Endothelial cell of umbilical vein (primary cell): ENCODE results near the gene CHRNA10. TPM values are rescaled to one million over a fixed set of nuclear protein-coding genes. Genes with fewer than 3 reads are reported as not detected.

Experiments used
- BruUV-seq: library from RNA; stranded (reverse); fragments of 400-500 nt; replicated peaks from 2 replicates; lab custom pipeline; 2021; lab: Mats Ljungman, UMichigan
- CTCF ChIA-PET: fragments of 300-600, 350-600 bp; sonication (Branson Sonifier 250); formaldehyde crosslinking; loops from one replicate; lab custom pipeline; 2021; ENCODE audit warnings: antibody characterized with exemption, inconsistent platforms; lab: Charles Lee
- POLR2A ChIA-PET: fragments of 300-600, 350-600 bp; sonication (Branson Sonifier 250); formaldehyde crosslinking; loops from one replicate; lab custom pipeline; 2021; ENCODE audit warnings: antibody characterized with exemption, inconsistent platforms; lab: Charles Lee
- DNase-seq: peaks from one replicate; pipeline ENCODE4 v3.0.0-alpha.2; 2011; ENCODE audit warnings: low read depth, low spot score
- FAIRE-seq: peaks from 2 replicates; lab custom pipeline; 2011; peaks lifted over from hg19 to GRCh38; lab: Jason Lieb, UNC
- H2AFZ ChIP-seq: 2 replicates; pipeline ENCODE4 v1.6.0; 2012; ENCODE audit warnings: low read depth, low read length, control low read depth, inconsistent platforms
- H3K27ac ChIP-seq: 2 replicates; pipeline ENCODE4 v1.5.1; 2011; ENCODE audit warnings: low read depth, mild to moderate bottlenecking, control low read depth, low read length, moderate library complexity; ENCODE audit not compliant: insufficient read depth
- H3K27me3 ChIP-seq, 2 experiments: 2 replicates each; pipeline versions ENCODE4 v1.6.0 to v1.6.1; 2011; ENCODE audit warnings: low read length in 2 of 2, mixed read lengths in 1 of 2; ENCODE audit not compliant: control insufficient read depth in 2 of 2, insufficient read depth in 2 of 2
- H3K36me3 ChIP-seq, 2 experiments: 2 replicates in 1 of 2; 3 replicates in 1 of 2; pipeline ENCODE4 v1.5.1; 2011; ENCODE audit warnings: low read length in 2 of 2, mild to moderate bottlenecking in 1 of 2, moderate library complexity in 1 of 2; ENCODE audit not compliant: control insufficient read depth in 2 of 2, insufficient read depth in 2 of 2; ENCODE audit errors: extremely low read depth in 1 of 2
- H3K4me1 ChIP-seq: 3 replicates; pipeline ENCODE4 v1.5.1; 2011; ENCODE audit warnings: mild to moderate bottlenecking, low read length; ENCODE audit not compliant: control insufficient read depth, insufficient read depth; ENCODE audit errors: extremely low read depth
- H3K4me2 ChIP-seq: 2 replicates; pipeline ENCODE4 v1.6.1; 2011; ENCODE audit warnings: low read length, control low read depth, mixed read lengths; ENCODE audit not compliant: insufficient read depth
- H3K4me3 ChIP-seq, 3 experiments: fragments of 200-600 bp in 1 of 3; sonication (generic), shearing (Covaris generic) in 1 of 3; replicated peaks in 1 of 3; 2 replicates each; pipeline ENCODE4 v1.5.1; 2011 to 2016; ENCODE audit warnings: control low read depth in 3 of 3, low read length in 3 of 3, mild to moderate bottlenecking in 2 of 3, inconsistent platforms in 1 of 3, low read depth in 1 of 3, moderate library complexity in 1 of 3; ENCODE audit not compliant: insufficient read depth in 1 of 3
- H3K79me2 ChIP-seq: 2 replicates; pipeline ENCODE4 v1.6.0; 2012; ENCODE audit warnings: low read length, inconsistent platforms; ENCODE audit not compliant: control insufficient read depth, insufficient read depth
- H3K9ac ChIP-seq: replicated peaks from 2 replicates; pipeline ENCODE3; 2011; ENCODE audit warnings: low read length, control low read depth; ENCODE audit not compliant: insufficient read depth; ENCODE audit errors: extremely low read depth
- H3K9me1 ChIP-seq: replicated peaks from 3 replicates; pipeline ENCODE4 v1.6.0; 2011; ENCODE audit warnings: mild to moderate bottlenecking, low read length; ENCODE audit not compliant: control insufficient read depth, insufficient read depth; ENCODE audit errors: extremely low read depth
- H3K9me3 ChIP-seq: replicated peaks from 2 replicates; pipeline ENCODE4 v1.5.1; 2012; ENCODE audit warnings: low read length, inconsistent platforms; ENCODE audit not compliant: control insufficient read depth, insufficient read depth
- H4K20me1 ChIP-seq: replicated peaks from 2 replicates; pipeline ENCODE3; 2011; ENCODE audit warnings: mild to moderate bottlenecking, low read length; ENCODE audit not compliant: control insufficient read depth, insufficient read depth; ENCODE audit errors: extremely low read depth
- EZH2 ChIP-seq: IDR thresholded peaks from 2 replicates; pipeline ENCODE4 v1.6.1; 2012; ENCODE audit warnings: borderline replicate concordance, low read depth, mild to moderate bottlenecking, moderate library complexity, low read length, inconsistent platforms; ENCODE audit not compliant: severe bottlenecking
- FOS ChIP-seq: IDR thresholded peaks from 2 replicates; pipeline ENCODE4 v1.6.1; 2011; ENCODE audit warnings: mild to moderate bottlenecking, low read length, moderate library complexity, borderline replicate concordance; ENCODE audit not compliant: insufficient read depth
- GATA2 ChIP-seq: IDR thresholded peaks from 2 replicates; pipeline ENCODE4 v1.7.0; 2011; ENCODE audit warnings: low read depth, mild to moderate bottlenecking, moderate library complexity, mixed read lengths, low read length; ENCODE audit not compliant: insufficient read length, insufficient read depth
- JUN ChIP-seq: IDR thresholded peaks from 2 replicates; pipeline ENCODE4 v1.6.1; 2011; ENCODE audit warnings: borderline replicate concordance, low read depth; ENCODE audit not compliant: insufficient read length, insufficient read depth
- MYC ChIP-seq: IDR thresholded peaks from one replicate; pipeline ENCODE4 v1.6.1; 2011; ENCODE audit warnings: mild to moderate bottlenecking, low read depth, low read length
- POLR2A ChIP-seq: IDR thresholded peaks from 2 replicates; pipeline ENCODE4 v1.6.1; 2012; ENCODE audit warnings: low read depth, mild to moderate bottlenecking, control low read depth, low read length
- POLR2AphosphoS5 ChIP-seq: IDR thresholded peaks from 2 replicates; pipeline ENCODE4 v1.6.1; 2012; ENCODE audit warnings: low read depth, mild to moderate bottlenecking, control low read depth, low read length, moderate library complexity; ENCODE audit not compliant: insufficient read depth
- dilution Hi-C: fragments of 300-500 bp; cut with MboI; formaldehyde crosslinking; loops from one replicate; pipeline ENCODE4 v1.15.0; 2019; ENCODE audit warnings: low sequenced_read_pairs; ENCODE audit not compliant: extremely low pct_ligation_motif_present
- intact Hi-C: fragments of 100-400 bp; cut with micrococcal nuclease; formaldehyde crosslinking; loops from one replicate; pipeline ENCODE4 v1.10.0; 2022
- polyA plus RNA-seq, 4 experiments: library from polyadenylated mRNA; depleted of rRNA in 3 of 4; stranded (reverse) in 3 of 4; unstranded in 1 of 4; fragments of >200 nt; gene quantifications; 2 replicates each; pipeline versions ENCODE4 v1.2.1 to v1.2.3, GENCODE V29; 2011 to 2012; ENCODE audit warnings: missing spikeins in 1 of 4
- total RNA-seq: library from RNA; stranded (reverse); gene quantifications from 2 replicates; pipeline ENCODE4 v1.2.3, GENCODE V29; 2021
- TF ChIP-seq, protein P1 (sequence below): IDR thresholded peaks from 2 replicates; pipeline ENCODE4 v1.6.1; 2011; ENCODE audit not compliant: insufficient read depth, insufficient read length
- TF ChIP-seq, protein P2 (sequence below), 2 donors: IDR thresholded peaks; 1 replicate in 1 of 2; 2 replicates in 1 of 2; pipeline ENCODE4 v1.5.1; 2011; ENCODE audit warnings: low read length in 2 of 2, mild to moderate bottlenecking in 2 of 2, moderate library complexity in 2 of 2, control low read depth in 1 of 2, inconsistent platforms in 1 of 2, low read depth in 1 of 2; ENCODE audit not compliant: insufficient read depth in 1 of 2; ENCODE audit errors: extremely low read depth in 1 of 2

The CHRNA10 gene
- total and polyA plus RNA-seq, 2 donors (not counting 3 experiments of a cell fraction or from before 2014, with no cell fraction given), result 1.1 to 1.8 TPM

DNA sequence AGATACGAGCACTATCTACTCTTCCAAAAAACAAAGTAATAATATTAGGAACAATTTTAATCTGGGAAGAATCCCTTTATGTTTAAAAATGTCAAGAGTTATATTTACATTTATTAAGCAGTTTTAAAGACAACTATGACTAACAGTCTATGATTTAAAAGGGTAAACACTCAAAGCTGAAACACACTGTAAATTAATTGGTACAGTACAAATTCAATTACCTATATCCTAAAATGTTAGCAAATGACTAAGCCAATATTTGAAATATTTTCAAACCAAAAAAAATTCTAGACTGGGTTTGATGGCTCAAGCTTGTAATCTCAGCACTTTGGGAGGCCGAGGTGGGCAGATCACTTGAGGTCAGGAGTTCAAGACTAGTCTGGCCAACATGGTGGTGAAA, 36.0 kb upstream of the CHRNA10 start:
- H3K4me3 ChIP-seq, result no peak overlapping the region
- no peak overlapping the region for H3K27ac ChIP-seq
- H3K36me3 ChIP-seq, result peaks cover 22 to 29% of the 10 kb centered on the region in 2 experiments
- CTCF ChIA-PET, result no interaction called here
- H3K79me2 ChIP-seq, result peaks cover 2% of the 10 kb centered on the region
- H3K4me1 ChIP-seq, result no peaks in the 10 kb centered on the region
- H2AFZ ChIP-seq, result no peak overlapping the region
- TF ChIP-seq GATA2, result no peak
- no peak overlapping the region for H3K9ac ChIP-seq
- no peaks in the 10 kb centered on the region for H3K9me1 ChIP-seq
- intact Hi-C loops, result no loop called here
- H4K20me1 ChIP-seq, result no peaks in the 10 kb centered on the region
- no peak overlapping the region for H3K4me2 ChIP-seq
- POLR2A ChIA-PET, result no interaction called here
- dilution Hi-C loops, result no loop called here
- no TSS peak for BruUV-seq
- FAIRE-seq, result no peak
- no peaks in the 10 kb centered on the region for H3K27me3 ChIP-seq
- no peaks in the 10 kb centered on the region for H3K9me3 ChIP-seq
- DNase-seq, result no peak

DNA sequence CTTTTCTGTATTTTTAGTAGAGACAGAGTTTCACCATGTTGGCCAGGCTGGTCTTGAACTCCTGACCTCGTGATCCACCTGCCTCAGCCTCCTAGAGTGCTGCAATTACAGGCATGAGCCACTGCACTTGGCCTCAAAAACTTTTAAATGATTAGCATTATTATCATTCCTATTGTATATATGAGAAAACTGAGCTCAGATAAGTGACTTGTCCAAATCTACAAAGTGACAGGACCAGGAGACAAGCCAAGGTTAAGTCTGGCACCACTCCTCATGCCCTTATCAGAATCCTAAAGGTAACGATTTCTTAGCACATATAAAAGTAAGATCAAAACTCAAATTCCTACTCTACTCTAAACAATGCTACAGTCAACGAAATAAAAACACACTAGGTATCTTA, 32.2 kb upstream of the CHRNA10 start:
- no TSS peak for BruUV-seq
- Histone ChIP-seq H3K9ac (no peak overlapping the region), H3K4me3 (no peak overlapping the region), H3K79me2 (no peaks in the 10 kb centered on the region), H3K4me1 (no peaks in the 10 kb centered on the region), H3K9me3 (no peaks in the 10 kb centered on the region), H3K9me1 (no peaks in the 10 kb centered on the region), H2AFZ (no peak overlapping the region), H3K27me3 (no peaks in the 10 kb centered on the region), H3K4me2 (no peak overlapping the region), H3K36me3 (peaks cover 28 to 34% of the 10 kb centered on the region in 2 experiments), H3K27ac (no peak overlapping the region), H4K20me1 (no peaks in the 10 kb centered on the region)
- dilution Hi-C loops, result no loop called here
- ChIA-PET CTCF (interaction anchor here (2.1 kb wide), 1 partner anchor 10 kb away, joined by 6 read pairs; no protein-coding TSS in a partner anchor), POLR2A (no interaction called here)
- DNase-seq (no peak), FAIRE-seq (no peak)
- TF ChIP-seq FOS, result no peak
- no peak for TF ChIP-seq JUN
- TF ChIP-seq EZH2, result no peak
- TF ChIP-seq POLR2AphosphoS5, result no peak
- no peak for TF ChIP-seq POLR2A
- no peak for TF ChIP-seq GATA2
- TF ChIP-seq MYC, result no peak
- TF ChIP-seq, protein P1, sequence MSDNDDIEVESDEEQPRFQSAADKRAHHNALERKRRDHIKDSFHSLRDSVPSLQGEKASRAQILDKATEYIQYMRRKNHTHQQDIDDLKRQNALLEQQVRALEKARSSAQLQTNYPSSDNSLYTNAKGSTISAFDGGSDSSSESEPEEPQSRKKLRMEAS, result no peak
- TF ChIP-seq, protein P2, sequence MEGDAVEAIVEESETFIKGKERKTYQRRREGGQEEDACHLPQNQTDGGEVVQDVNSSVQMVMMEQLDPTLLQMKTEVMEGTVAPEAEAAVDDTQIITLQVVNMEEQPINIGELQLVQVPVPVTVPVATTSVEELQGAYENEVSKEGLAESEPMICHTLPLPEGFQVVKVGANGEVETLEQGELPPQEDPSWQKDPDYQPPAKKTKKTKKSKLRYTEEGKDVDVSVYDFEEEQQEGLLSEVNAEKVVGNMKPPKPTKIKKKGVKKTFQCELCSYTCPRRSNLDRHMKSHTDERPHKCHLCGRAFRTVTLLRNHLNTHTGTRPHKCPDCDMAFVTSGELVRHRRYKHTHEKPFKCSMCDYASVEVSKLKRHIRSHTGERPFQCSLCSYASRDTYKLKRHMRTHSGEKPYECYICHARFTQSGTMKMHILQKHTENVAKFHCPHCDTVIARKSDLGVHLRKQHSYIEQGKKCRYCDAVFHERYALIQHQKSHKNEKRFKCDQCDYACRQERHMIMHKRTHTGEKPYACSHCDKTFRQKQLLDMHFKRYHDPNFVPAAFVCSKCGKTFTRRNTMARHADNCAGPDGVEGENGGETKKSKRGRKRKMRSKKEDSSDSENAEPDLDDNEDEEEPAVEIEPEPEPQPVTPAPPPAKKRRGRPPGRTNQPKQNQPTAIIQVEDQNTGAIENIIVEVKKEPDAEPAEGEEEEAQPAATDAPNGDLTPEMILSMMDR (IDR thresholded peaks at IDR 0.05; ENCODE audit: extremely low read depth in 1 of 2, insufficient read depth in 1 of 2, low read depth in 1 of 2, low read length in 2 of 2), result no peak
- intact Hi-C loops, result no loop called here
